Activated CD4-positive, alpha-beta T cell treated with anti-CD3 and anti-CD28 coated beads, Interleukin-10, Interleukin-2, amounts not matched to agents 100 ng/mL and 50 ng/mL, durations not matched to agents 16 hours and 8 hours (primary cell): ENCODE data around the gene ZNF674.
"Not testable (repeated sequence)": the region's sequence is repeated elsewhere in the genome, so short reads cannot be mapped to it uniquely, and the experiment has no call there.

Experiments used
- DNase-seq: peaks from one replicate; pipeline ENCODE4 v3.0.0-alpha.2; 2020

Gene ZNF674

GRCh38 chrX:46567388-46567787 is 22.2 kb upstream of the ZNF674 start:
- no peak for DNase-seq

- peak; percentile 63 for DNase-seq
Measured at GRCh38 chrX:46561824-46562657, 16.8 kb upstream of the ZNF674 start.

- DNase-seq, result no peak
Measured at GRCh38 chrX:46559062-46559461, 13.8 kb upstream of the ZNF674 start.

- DNase-seq, result no peak
Measured at GRCh38 chrX:46554942-46555341, 9.7 kb upstream of the ZNF674 start.

GRCh38 chrX:46553935-46554334 is 8.7 kb upstream of the ZNF674 start:
- DNase-seq, result no peak

- no peak for DNase-seq
Measured at GRCh38 chrX:46551494-46552128, 6.4 kb upstream of the ZNF674 start.

- DNase-seq, result no peak
Measured at GRCh38 chrX:46549914-46550313, 4.7 kb upstream of the ZNF674 start.

GRCh38 chrX:46547857-46548256 is 2.6 kb upstream of the ZNF674 start:
- no peak for DNase-seq

- not testable (repeated sequence) for DNase-seq
Measured at GRCh38 chrX:46544527-46544926, 694 bp downstream of the ZNF674 start.

- no peak for DNase-seq
Measured at GRCh38 chrX:46543441-46543840, 1.8 kb downstream of the ZNF674 start.

- no peak for DNase-seq
Measured at GRCh38 chrX:46531442-46531841, 13.8 kb downstream of the ZNF674 start.

- not testable (repeated sequence) for DNase-seq
Measured at GRCh38 chrX:46530404-46530908, 14.8 kb downstream of the ZNF674 start.

GRCh38 chrX:46529740-46530403 is 15.3 kb downstream of the ZNF674 start:
- DNase-seq, result not testable (repeated sequence)

- DNase-seq, result not testable (repeated sequence)
Measured at GRCh38 chrX:46528640-46529039, 16.6 kb downstream of the ZNF674 start.

- no peak for DNase-seq
Measured at GRCh38 chrX:46506076-46506475, 39.1 kb downstream of the ZNF674 start.

- DNase-seq, result no peak
Measured at GRCh38 chrX:46502848-46503247, 42.4 kb downstream of the ZNF674 start.

GRCh38 chrX:46500054-46500453 is 45.2 kb downstream of the ZNF674 start:
- DNase-seq, result no peak

GRCh38 chrX:46488712-46489111 is 56.5 kb downstream of the ZNF674 start:
- DNase-seq, result no peak

- DNase-seq, result no peak
Measured at GRCh38 chrX:46485897-46486296, 59.3 kb downstream of the ZNF674 start.

- not testable (repeated sequence) for DNase-seq
Measured at GRCh38 chrX:46478634-46479033, 66.6 kb downstream of the ZNF674 start.

GRCh38 chrX:46477435-46477834 is 67.8 kb downstream of the ZNF674 start:
- DNase-seq, result no peak

- DNase-seq, result no peak
Measured at GRCh38 chrX:46465203-46465602, 80.0 kb downstream of the ZNF674 start.

GRCh38 chrX:46463682-46464081 is 81.5 kb downstream of the ZNF674 start:
- peak; percentile 8 for DNase-seq
